Measurements from ENCODE around the gene NAV2.

Gene NAV2

GRCh38 chr11:19689281-19690000 is 23.2 kb upstream of the NAV2 start:
- H3K4me1 ChIP-seq (ENCODE audit: control insufficient read depth, insufficient read depth, low read length) = no peaks in the 10 kb centered on the region
- no peak for DNase-seq (ENCODE audit: low read depth, low spot score)
- no peaks in the 10 kb centered on the region for H3K36me3 ChIP-seq (ENCODE audit: control insufficient read depth, insufficient read depth, low read length)
- no peak overlapping the region for H3K27ac ChIP-seq (ENCODE audit: low read length)
- no CpG with 5 or more reads among the region's 8 CpGs for WGBS (ENCODE audit: insufficient coverage, insufficient read length)
- H3K9me3 ChIP-seq (ENCODE audit: control insufficient read depth, insufficient read depth, low read length) = no peaks in the 10 kb centered on the region
- no peaks in the 10 kb centered on the region for H3K27me3 ChIP-seq (ENCODE audit: control insufficient read depth, insufficient read depth, low read length)
- no peak overlapping the region for H3K4me3 ChIP-seq (ENCODE audit: low read length)

GRCh38 chr11:19690885-19691284 is 21.8 kb upstream of the NAV2 start:
- Histone ChIP-seq H3K9me3 (ENCODE audit: control insufficient read depth, insufficient read depth, low read length) (no peaks in the 10 kb centered on the region), H3K36me3 (ENCODE audit: control insufficient read depth, insufficient read depth, low read length) (no peaks in the 10 kb centered on the region), H3K4me1 (ENCODE audit: control insufficient read depth, insufficient read depth, low read length) (no peaks in the 10 kb centered on the region), H3K4me3 (ENCODE audit: low read length) (no peak overlapping the region), H3K27me3 (ENCODE audit: control insufficient read depth, insufficient read depth, low read length) (no peaks in the 10 kb centered on the region), H3K27ac (ENCODE audit: low read length) (no peak overlapping the region)
- no CpG with 5 or more reads among the region's 2 CpGs for WGBS (ENCODE audit: insufficient coverage, insufficient read length)
- no peak for DNase-seq (ENCODE audit: low read depth, low spot score)

GRCh38 chr11:19691815-19692500 is 20.7 kb upstream of the NAV2 start:
- no peak for DNase-seq (ENCODE audit: low read depth, low spot score)
- Histone ChIP-seq H3K4me1 (ENCODE audit: control insufficient read depth, insufficient read depth, low read length) (no peaks in the 10 kb centered on the region), H3K27ac (ENCODE audit: low read length) (no peak overlapping the region), H3K36me3 (ENCODE audit: control insufficient read depth, insufficient read depth, low read length) (no peaks in the 10 kb centered on the region), H3K9me3 (ENCODE audit: control insufficient read depth, insufficient read depth, low read length) (no peaks in the 10 kb centered on the region), H3K27me3 (ENCODE audit: control insufficient read depth, insufficient read depth, low read length) (no peaks in the 10 kb centered on the region), H3K4me3 (ENCODE audit: low read length) (no peak overlapping the region)
- no CpG with 5 or more reads among the region's 8 CpGs for WGBS (ENCODE audit: insufficient coverage, insufficient read length)

DNA sequence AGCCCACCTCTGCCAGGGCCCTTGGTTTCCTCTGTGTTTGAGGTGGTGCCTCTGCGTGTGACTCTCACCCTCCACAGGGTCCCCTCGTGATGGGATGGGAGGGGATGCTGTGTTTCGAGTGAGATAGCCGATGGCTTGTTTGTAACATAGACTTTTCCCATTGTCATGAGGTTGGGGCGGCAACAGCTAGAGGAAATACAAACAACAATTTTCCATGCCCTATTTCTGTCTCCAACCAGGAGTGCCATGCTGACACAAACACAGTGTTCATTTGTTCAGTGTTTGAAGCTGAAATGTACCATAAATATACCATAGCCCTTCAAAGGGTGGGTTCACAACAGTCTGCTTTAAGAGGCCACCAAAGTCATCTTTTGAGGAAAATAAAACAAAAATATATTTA is 19.5 kb upstream of the NAV2 start:
- Histone ChIP-seq H3K27ac (ENCODE audit: low read length) (no peak overlapping the region), H3K4me3 (ENCODE audit: low read length) (no peak overlapping the region), H3K36me3 (ENCODE audit: control insufficient read depth, insufficient read depth, low read length) (no peaks in the 10 kb centered on the region), H3K4me1 (ENCODE audit: control insufficient read depth, insufficient read depth, low read length) (peaks cover 4% of the 10 kb centered on the region), H3K27me3 (ENCODE audit: control insufficient read depth, insufficient read depth, low read length) (no peaks in the 10 kb centered on the region), H3K9me3 (ENCODE audit: control insufficient read depth, insufficient read depth, low read length) (no peaks in the 10 kb centered on the region)
- DNase-seq (ENCODE audit: low read depth, low spot score) = no peak
- WGBS (ENCODE audit: insufficient coverage, insufficient read length) = no CpG with 5 or more reads among the region's 5 CpGs

GRCh38 chr11:19694796-19695345 is 17.8 kb upstream of the NAV2 start:
- H3K4me1 ChIP-seq (ENCODE audit: control insufficient read depth, insufficient read depth, low read length) = peaks cover 4% of the 10 kb centered on the region
- H3K36me3 ChIP-seq (ENCODE audit: control insufficient read depth, insufficient read depth, low read length) = no peaks in the 10 kb centered on the region
- no peak overlapping the region for H3K4me3 ChIP-seq (ENCODE audit: low read length)
- no CpG with 5 or more reads among the region's 5 CpGs for WGBS (ENCODE audit: insufficient coverage, insufficient read length)
- H3K27me3 ChIP-seq (ENCODE audit: control insufficient read depth, insufficient read depth, low read length) = no peaks in the 10 kb centered on the region
- H3K9me3 ChIP-seq (ENCODE audit: control insufficient read depth, insufficient read depth, low read length) = no peaks in the 10 kb centered on the region
- H3K27ac ChIP-seq (ENCODE audit: low read length) = no peak overlapping the region
- DNase-seq (ENCODE audit: low read depth, low spot score) = no peak

DNA sequence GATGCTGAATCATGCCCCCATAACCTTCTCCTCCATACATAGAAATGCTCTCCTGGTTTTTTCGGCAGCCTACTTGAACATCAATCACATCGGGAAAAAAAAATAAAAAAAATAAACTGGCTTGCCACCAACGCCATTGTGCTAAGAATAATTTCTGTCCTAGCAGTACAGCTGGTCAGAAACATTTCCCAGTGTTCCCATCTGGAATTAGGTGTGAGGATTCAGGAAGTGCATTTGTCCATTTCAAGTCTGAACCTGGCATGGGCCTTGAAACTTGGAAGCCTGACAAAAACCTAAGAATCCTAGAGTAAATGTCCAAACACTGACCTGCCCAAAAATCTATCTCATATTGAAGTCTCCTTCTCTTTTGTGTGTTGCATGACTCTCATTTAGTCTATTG is 16.6 kb upstream of the NAV2 start:
- no CpG with 5 or more reads among the region's 3 CpGs for WGBS (ENCODE audit: insufficient coverage, insufficient read length)
- peaks cover 4% of the 10 kb centered on the region for H3K4me1 ChIP-seq (ENCODE audit: control insufficient read depth, insufficient read depth, low read length)
- no peak for DNase-seq (ENCODE audit: low read depth, low spot score)
- no peak overlapping the region for H3K4me3 ChIP-seq (ENCODE audit: low read length)
- no peaks in the 10 kb centered on the region for H3K27me3 ChIP-seq (ENCODE audit: control insufficient read depth, insufficient read depth, low read length)
- H3K36me3 ChIP-seq (ENCODE audit: control insufficient read depth, insufficient read depth, low read length) = no peaks in the 10 kb centered on the region
- H3K27ac ChIP-seq (ENCODE audit: low read length) = no peak overlapping the region
- no peaks in the 10 kb centered on the region for H3K9me3 ChIP-seq (ENCODE audit: control insufficient read depth, insufficient read depth, low read length)

DNA sequence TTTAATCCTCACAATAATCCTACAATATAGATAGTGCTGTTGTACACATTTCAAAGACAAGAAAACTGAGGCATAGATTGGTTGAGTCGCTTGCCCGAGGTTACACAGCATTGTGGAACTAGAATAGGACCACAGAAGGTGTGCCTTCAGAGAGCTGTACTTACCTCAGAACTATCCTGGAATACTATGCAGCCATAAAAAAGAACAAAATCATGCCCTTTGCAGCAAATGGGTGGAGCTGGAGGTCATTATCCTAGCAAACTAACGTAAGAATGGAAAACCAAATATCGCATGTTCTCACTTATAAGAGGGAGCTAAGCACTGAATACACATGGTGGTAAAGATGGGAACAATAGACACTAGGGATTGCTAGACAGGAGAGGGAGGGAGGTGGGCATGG is 15.7 kb upstream of the NAV2 start:
- H3K27ac ChIP-seq (ENCODE audit: low read length) = no peak overlapping the region
- H3K4me1 ChIP-seq (ENCODE audit: control insufficient read depth, insufficient read depth, low read length) = peaks cover 4% of the 10 kb centered on the region
- no peaks in the 10 kb centered on the region for H3K9me3 ChIP-seq (ENCODE audit: control insufficient read depth, insufficient read depth, low read length)
- H3K36me3 ChIP-seq (ENCODE audit: control insufficient read depth, insufficient read depth, low read length) = no peaks in the 10 kb centered on the region
- H3K27me3 ChIP-seq (ENCODE audit: control insufficient read depth, insufficient read depth, low read length) = no peaks in the 10 kb centered on the region
- WGBS (ENCODE audit: insufficient coverage, insufficient read length) = no CpG with 5 or more reads among the region's 4 CpGs
- DNase-seq (ENCODE audit: low read depth, low spot score) = no peak
- H3K4me3 ChIP-seq (ENCODE audit: low read length) = no peak overlapping the region

DNA sequence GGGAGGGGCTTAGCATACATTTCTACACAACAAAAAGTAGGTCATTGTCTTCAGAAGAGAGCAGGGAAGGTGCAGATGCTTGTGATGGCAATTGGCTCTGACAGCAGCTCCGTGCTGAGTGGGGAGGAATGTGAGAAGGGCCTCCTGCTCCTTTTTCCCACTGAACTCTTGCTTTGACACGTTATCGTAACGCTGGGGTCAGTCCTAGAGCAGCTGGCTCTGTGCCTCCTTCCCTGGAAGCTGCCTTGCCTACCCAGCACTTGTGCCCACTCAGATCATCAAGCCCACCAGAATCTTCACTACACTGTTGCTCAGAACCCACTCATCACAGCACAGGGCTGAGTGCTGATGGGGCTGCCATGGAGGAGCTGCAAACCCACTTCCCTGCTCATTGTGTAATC is 14.9 kb upstream of the NAV2 start:
- Histone ChIP-seq H3K4me1 (ENCODE audit: control insufficient read depth, insufficient read depth, low read length) (peaks cover 4% of the 10 kb centered on the region), H3K36me3 (ENCODE audit: control insufficient read depth, insufficient read depth, low read length) (no peaks in the 10 kb centered on the region), H3K4me3 (ENCODE audit: low read length) (no peak overlapping the region), H3K9me3 (ENCODE audit: control insufficient read depth, insufficient read depth, low read length) (no peaks in the 10 kb centered on the region), H3K27ac (ENCODE audit: low read length) (no peak overlapping the region), H3K27me3 (ENCODE audit: control insufficient read depth, insufficient read depth, low read length) (no peaks in the 10 kb centered on the region)
- no peak for DNase-seq (ENCODE audit: low read depth, low spot score)
- WGBS (ENCODE audit: insufficient coverage, insufficient read length) = no CpG with 5 or more reads among the region's 4 CpGs

DNA sequence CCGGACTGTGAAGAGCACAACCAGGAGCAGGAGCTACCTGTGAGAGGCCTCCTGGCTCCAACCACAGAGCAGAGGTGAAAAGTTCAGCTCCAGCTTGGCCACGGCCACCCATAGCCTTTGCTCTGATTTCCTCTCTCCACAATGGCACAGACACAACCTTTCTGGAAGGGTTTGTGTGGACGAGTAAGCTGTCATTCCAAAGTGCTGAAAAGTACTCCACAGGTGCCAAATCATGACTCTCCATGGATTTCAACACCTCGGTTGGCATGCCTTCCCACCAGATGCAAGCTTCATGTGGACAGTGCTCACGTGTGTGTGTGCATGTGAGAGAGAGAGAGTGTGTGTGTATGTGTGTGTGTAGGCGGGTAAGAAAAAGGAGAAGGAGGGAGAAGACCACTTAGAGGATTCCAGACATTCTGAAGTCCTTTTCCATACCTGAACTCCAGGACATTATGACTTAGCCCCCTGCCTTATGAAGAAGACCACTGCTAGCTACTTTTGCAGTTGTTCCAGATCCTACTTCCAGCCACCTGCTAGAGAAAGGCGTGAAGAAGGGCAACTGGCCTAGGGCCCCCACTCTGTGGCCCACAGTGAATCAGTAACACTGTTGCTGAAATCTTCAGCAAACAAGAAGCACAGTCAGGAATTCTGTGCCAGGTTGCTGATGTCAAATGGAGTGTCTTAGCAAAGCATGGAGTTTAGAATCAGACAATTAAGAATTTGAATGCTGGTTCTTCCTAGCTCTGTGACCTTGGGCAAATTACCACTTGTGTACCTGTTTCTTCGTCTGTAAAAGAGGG is 13.9 kb upstream of the NAV2 start:
- no peaks in the 10 kb centered on the region for H3K9me3 ChIP-seq (ENCODE audit: control insufficient read depth, insufficient read depth, low read length)
- H3K4me3 ChIP-seq (ENCODE audit: low read length) = no peak overlapping the region
- no peaks in the 10 kb centered on the region for H3K36me3 ChIP-seq (ENCODE audit: control insufficient read depth, insufficient read depth, low read length)
- H3K4me1 ChIP-seq (ENCODE audit: control insufficient read depth, insufficient read depth, low read length) = peaks cover 4% of the 10 kb centered on the region
- no CpG with 5 or more reads among the region's 8 CpGs for WGBS (ENCODE audit: insufficient coverage, insufficient read length)
- H3K27ac ChIP-seq (ENCODE audit: low read length) = no peak overlapping the region
- no peak for DNase-seq (ENCODE audit: low read depth, low spot score)
- no peaks in the 10 kb centered on the region for H3K27me3 ChIP-seq (ENCODE audit: control insufficient read depth, insufficient read depth, low read length)

- no peaks in the 10 kb centered on the region for H3K36me3 ChIP-seq (ENCODE audit: control insufficient read depth, insufficient read depth, low read length)
- no peaks in the 10 kb centered on the region for H3K9me3 ChIP-seq (ENCODE audit: control insufficient read depth, insufficient read depth, low read length)
- no CpG with 5 or more reads among the region's 2 CpGs for WGBS (ENCODE audit: insufficient coverage, insufficient read length)
- no peaks in the 10 kb centered on the region for H3K27me3 ChIP-seq (ENCODE audit: control insufficient read depth, insufficient read depth, low read length)
- H3K27ac ChIP-seq (ENCODE audit: low read length) = no peak overlapping the region
- no peak for DNase-seq (ENCODE audit: low read depth, low spot score)
- H3K4me3 ChIP-seq (ENCODE audit: low read length) = no peak overlapping the region
- peaks cover 4% of the 10 kb centered on the region for H3K4me1 ChIP-seq (ENCODE audit: control insufficient read depth, insufficient read depth, low read length)
Observed at GRCh38 chr11:19701421-19701820, 11.2 kb upstream of the NAV2 start.
